22Rv1 (cell line): ENCODE results near the gene FGF4.

Source experiments
- CTCF ChIP-seq: fragments of 450-650 bp; IDR thresholded peaks from 2 replicates; pipeline ENCODE4 v1.5.1; 2017; ENCODE audit warnings: mild to moderate bottlenecking
- ZFX ChIP-seq: fragments of 450-650 bp; IDR thresholded peaks from 2 replicates; pipeline ENCODE4 v1.6.1; 2017; ENCODE audit warnings: antibody characterized with exemption, borderline replicate concordance

GRCh38 chr11:69808667-69809086 is 33.5 kb upstream of the FGF4 start:
- TF ChIP-seq CTCF = no peak
- no peak for TF ChIP-seq ZFX
